Astrocyte (in vitro differentiated cells and primary cell): Measurements from ENCODE around the gene NPAS3. TPM values are rescaled to one million over a fixed set of nuclear protein-coding genes. Genes with fewer than 3 reads are reported as not detected.

ENCODE experiments used
- DNase-seq: peaks from one replicate; pipeline ENCODE4 v3.0.0-alpha.2; 2010; ENCODE audit warnings: low read depth
- FAIRE-seq: peaks from 2 replicates; lab custom pipeline; 2011; peaks lifted over from hg19 to GRCh38; lab: Jason Lieb, UNC
- H2AFZ ChIP-seq: 2 replicates; pipeline ENCODE4 v1.6.0; 2012; ENCODE audit warnings: low read depth, low read length, inconsistent platforms
- H3K27ac ChIP-seq: 2 replicates; pipeline ENCODE4 v1.5.1; 2011; ENCODE audit warnings: low read depth, low read length, inconsistent platforms
- H3K27me3 ChIP-seq: 2 replicates; pipeline ENCODE4 v1.6.0; 2011; ENCODE audit warnings: low read length, inconsistent platforms; ENCODE audit not compliant: insufficient read depth
- H3K36me3 ChIP-seq: 2 replicates; pipeline ENCODE4 v1.5.1; 2011; ENCODE audit warnings: low read length, inconsistent platforms; ENCODE audit not compliant: insufficient read depth
- H3K4me1 ChIP-seq: 2 replicates; pipeline ENCODE4 v1.5.1; 2011; ENCODE audit warnings: low read length, inconsistent platforms; ENCODE audit not compliant: insufficient read depth
- H3K4me2 ChIP-seq: 2 replicates; pipeline ENCODE4 v1.6.0; 2012; ENCODE audit warnings: low read length, inconsistent platforms
- H3K4me3 ChIP-seq: 2 replicates; pipeline ENCODE4 v1.5.1; 2011; ENCODE audit warnings: low read depth, mild to moderate bottlenecking, low read length, inconsistent platforms; ENCODE audit not compliant: insufficient read depth
- H3K79me2 ChIP-seq: 2 replicates; pipeline ENCODE4 v1.6.0; 2012; ENCODE audit warnings: mild to moderate bottlenecking, low read length, inconsistent platforms; ENCODE audit not compliant: insufficient read depth
- H3K9ac ChIP-seq: 2 replicates; pipeline ENCODE4 v1.6.0; 2012; ENCODE audit warnings: mild to moderate bottlenecking, low read length, inconsistent platforms
- H3K9me3 ChIP-seq: 2 replicates; pipeline ENCODE4 v1.5.1; 2012; ENCODE audit warnings: low read depth, mild to moderate bottlenecking, low read length, inconsistent platforms; ENCODE audit not compliant: insufficient read depth
- H4K20me1 ChIP-seq: 2 replicates; pipeline ENCODE4 v1.6.0; 2012; ENCODE audit warnings: low read length, inconsistent platforms; ENCODE audit not compliant: insufficient read depth
- H3K27ac Mint-ChIP-seq: one replicate; pipeline ENCODE4 v1.8.0; 2021; ENCODE audit warnings: mild to moderate bottlenecking, mixed read lengths; ENCODE audit not compliant: unreplicated experiment
- H3K27me3 Mint-ChIP-seq: one replicate; pipeline ENCODE4 v1.8.0; 2021; ENCODE audit warnings: low read depth, mixed read lengths; ENCODE audit not compliant: unreplicated experiment
- H3K36me3 Mint-ChIP-seq: one replicate; pipeline ENCODE4 v1.8.0; 2021; ENCODE audit warnings: low read depth, mixed read lengths; ENCODE audit not compliant: unreplicated experiment
- H3K4me1 Mint-ChIP-seq: one replicate; pipeline ENCODE4 v1.8.0; 2021; ENCODE audit warnings: low read depth, mixed read lengths; ENCODE audit not compliant: unreplicated experiment
- H3K4me3 Mint-ChIP-seq: one replicate; pipeline ENCODE4 v1.8.0; 2021; ENCODE audit warnings: mild to moderate bottlenecking, moderate library complexity, mixed read lengths; ENCODE audit not compliant: unreplicated experiment
- H3K9me3 Mint-ChIP-seq: one replicate; pipeline ENCODE4 v1.8.0; 2021; ENCODE audit warnings: mild to moderate bottlenecking, mixed read lengths; ENCODE audit not compliant: unreplicated experiment
- EZH2 ChIP-seq: IDR thresholded peaks from 2 replicates; pipeline ENCODE4 v1.6.1; 2012; ENCODE audit warnings: mild to moderate bottlenecking, low read length, inconsistent platforms; ENCODE audit not compliant: insufficient read depth
- total RNA-seq: library from RNA; stranded (reverse); gene quantifications from 2 replicates; pipeline ENCODE4 v1.2.1, GENCODE V29; 2021
- TF ChIP-seq, protein P1 (sequence below): IDR thresholded peaks from 2 replicates; pipeline ENCODE4 v1.5.1; 2011; ENCODE audit warnings: low read depth, mild to moderate bottlenecking, inconsistent platforms, low read length, moderate library complexity; ENCODE audit not compliant: insufficient read depth

Gene NPAS3
- total RNA-seq, 1 donor from 2014 or later = 2.6 TPM

DNA sequence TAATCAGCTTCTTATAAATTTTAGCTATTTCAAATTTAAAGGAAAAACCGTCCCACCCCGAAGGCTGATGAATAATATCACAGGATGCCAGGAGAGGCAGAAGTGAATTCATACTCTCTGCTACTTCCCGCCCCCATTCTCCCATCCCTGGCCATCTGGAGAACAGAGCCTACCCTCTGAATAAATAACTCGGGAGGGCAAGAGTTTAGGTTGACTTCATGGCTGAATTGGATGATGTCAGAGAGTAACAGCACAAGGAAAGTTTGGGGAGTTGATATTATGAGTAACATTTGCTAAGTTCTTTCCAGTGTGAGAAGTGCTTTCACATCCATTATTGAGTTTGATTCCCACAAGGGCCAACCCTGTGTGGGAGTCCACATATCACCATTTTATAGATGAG is 770.6 kb downstream of the NPAS3 start:
- Histone ChIP-seq H3K9me3 (no peaks in the 10 kb centered on the region), H3K4me3 (no peak overlapping the region), H3K9ac (no peak overlapping the region), H3K4me1 (peaks cover 10% of the 10 kb centered on the region), H3K36me3 (no peaks in the 10 kb centered on the region), H2AFZ (no peak overlapping the region), H4K20me1 (no peaks in the 10 kb centered on the region), H3K27me3 (no peaks in the 10 kb centered on the region), H3K27ac (no peak overlapping the region), H3K79me2 (no peaks in the 10 kb centered on the region), H3K4me2 (no peak overlapping the region)
- DNase-seq = peak; percentile 75
- FAIRE-seq = no peak
- no peak overlapping the region for H3K27ac Mint-ChIP-seq
- H3K4me1 Mint-ChIP-seq = peaks cover 5% of the 10 kb centered on the region
- peaks cover 2% of the 10 kb centered on the region for H3K27me3 Mint-ChIP-seq
- H3K4me3 Mint-ChIP-seq = no peak overlapping the region
- TF ChIP-seq, protein P1, sequence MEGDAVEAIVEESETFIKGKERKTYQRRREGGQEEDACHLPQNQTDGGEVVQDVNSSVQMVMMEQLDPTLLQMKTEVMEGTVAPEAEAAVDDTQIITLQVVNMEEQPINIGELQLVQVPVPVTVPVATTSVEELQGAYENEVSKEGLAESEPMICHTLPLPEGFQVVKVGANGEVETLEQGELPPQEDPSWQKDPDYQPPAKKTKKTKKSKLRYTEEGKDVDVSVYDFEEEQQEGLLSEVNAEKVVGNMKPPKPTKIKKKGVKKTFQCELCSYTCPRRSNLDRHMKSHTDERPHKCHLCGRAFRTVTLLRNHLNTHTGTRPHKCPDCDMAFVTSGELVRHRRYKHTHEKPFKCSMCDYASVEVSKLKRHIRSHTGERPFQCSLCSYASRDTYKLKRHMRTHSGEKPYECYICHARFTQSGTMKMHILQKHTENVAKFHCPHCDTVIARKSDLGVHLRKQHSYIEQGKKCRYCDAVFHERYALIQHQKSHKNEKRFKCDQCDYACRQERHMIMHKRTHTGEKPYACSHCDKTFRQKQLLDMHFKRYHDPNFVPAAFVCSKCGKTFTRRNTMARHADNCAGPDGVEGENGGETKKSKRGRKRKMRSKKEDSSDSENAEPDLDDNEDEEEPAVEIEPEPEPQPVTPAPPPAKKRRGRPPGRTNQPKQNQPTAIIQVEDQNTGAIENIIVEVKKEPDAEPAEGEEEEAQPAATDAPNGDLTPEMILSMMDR = no peak
- no peak for TF ChIP-seq EZH2
- H3K9me3 Mint-ChIP-seq = no peaks in the 10 kb centered on the region
- no peaks in the 10 kb centered on the region for H3K36me3 Mint-ChIP-seq

DNA sequence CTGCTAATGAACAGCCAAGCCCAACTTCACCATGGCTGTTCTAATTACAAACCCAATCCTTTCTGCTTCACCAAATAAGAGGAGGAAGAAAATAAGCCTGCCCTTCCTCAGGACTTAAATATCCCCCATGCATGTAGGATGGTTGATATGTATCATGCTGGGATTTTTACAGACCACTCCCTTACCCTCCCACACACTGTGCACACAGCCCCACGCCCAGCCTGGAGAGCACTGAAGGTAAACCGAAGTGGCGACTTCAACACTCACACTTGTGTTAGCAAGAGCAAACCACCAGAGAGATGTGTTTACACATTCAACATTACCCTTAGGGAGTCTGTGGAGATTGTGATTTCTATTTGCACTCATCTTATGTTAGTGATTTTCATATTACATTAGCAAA is 771.0 kb downstream of the NPAS3 start:
- Mint-ChIP-seq H3K27me3 (peaks cover 2% of the 10 kb centered on the region), H3K36me3 (no peaks in the 10 kb centered on the region), H3K27ac (no peak overlapping the region), H3K4me1 (peaks cover 5% of the 10 kb centered on the region), H3K4me3 (no peak overlapping the region), H3K9me3 (no peaks in the 10 kb centered on the region)
- H2AFZ ChIP-seq = no peak overlapping the region
- H3K4me2 ChIP-seq = no peak overlapping the region
- TF ChIP-seq, protein P1 = no peak
- no peak overlapping the region for H3K27ac ChIP-seq
- H3K36me3 ChIP-seq = no peaks in the 10 kb centered on the region
- H4K20me1 ChIP-seq = no peaks in the 10 kb centered on the region
- H3K4me1 ChIP-seq = peaks cover 13% of the 10 kb centered on the region
- H3K4me3 ChIP-seq = no peak overlapping the region
- no peaks in the 10 kb centered on the region for H3K9me3 ChIP-seq
- no peaks in the 10 kb centered on the region for H3K27me3 ChIP-seq
- FAIRE-seq (no peak), DNase-seq (no peak)
- no peaks in the 10 kb centered on the region for H3K79me2 ChIP-seq
- H3K9ac ChIP-seq = no peak overlapping the region

DNA sequence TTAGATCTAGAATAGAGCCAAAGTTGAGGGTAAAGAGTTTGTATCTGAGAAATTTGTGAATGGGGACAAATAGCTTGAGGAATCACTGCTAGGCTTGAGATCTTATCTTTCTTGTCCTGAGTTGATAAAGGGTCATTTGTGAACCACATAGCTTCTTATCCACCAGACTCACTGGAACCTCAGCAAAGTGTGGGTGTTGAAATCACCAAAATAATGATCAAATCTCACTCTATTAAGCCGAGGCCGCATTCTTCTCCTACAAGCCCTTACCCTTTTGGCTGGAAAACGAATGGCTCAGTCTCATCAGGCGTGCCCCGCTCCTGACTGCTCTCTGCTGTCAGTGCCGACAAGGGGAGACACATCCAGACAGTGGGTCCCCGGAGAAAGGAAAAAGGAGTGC is 771.6 kb downstream of the NPAS3 start:
- Mint-ChIP-seq H3K27ac (no peak overlapping the region), H3K4me3 (no peak overlapping the region), H3K27me3 (peaks cover 2% of the 10 kb centered on the region), H3K9me3 (no peaks in the 10 kb centered on the region), H3K4me1 (peaks cover 5% of the 10 kb centered on the region), H3K36me3 (no peaks in the 10 kb centered on the region)
- Histone ChIP-seq H3K4me2 (no peak overlapping the region), H2AFZ (no peak overlapping the region), H3K4me1 (peaks cover 17% of the 10 kb centered on the region), H4K20me1 (no peaks in the 10 kb centered on the region), H3K79me2 (no peaks in the 10 kb centered on the region), H3K9ac (no peak overlapping the region), H3K27me3 (no peaks in the 10 kb centered on the region), H3K27ac (no peak overlapping the region), H3K36me3 (no peaks in the 10 kb centered on the region), H3K4me3 (no peak overlapping the region), H3K9me3 (no peaks in the 10 kb centered on the region)
- FAIRE-seq (no peak), DNase-seq (peak; percentile 20)
- TF ChIP-seq, protein P1 = no peak
- no peak for TF ChIP-seq EZH2
